Stimulated activated CD4-positive, alpha-beta T cell treated with anti-CD3 and anti-CD28 coated beads, Interleukin-4, amount 100 ng/mL, for 48 hours (primary cell): Measurements from ENCODE around the gene NOL6.
"Not testable (repeated sequence)": the region's sequence is repeated elsewhere in the genome, so short reads cannot be mapped to it uniquely, and the experiment has no call there.

ENCODE experiments used
- DNase-seq, 2 donors: peaks; one replicate each; pipeline ENCODE4 v3.0.0-alpha.2; 2020; ENCODE audit warnings: low read depth in 2 of 2

The NOL6 gene

GRCh38 chr9:33431420-33431819 is 42.3 kb downstream of the NOL6 start:
- no peak for DNase-seq

GRCh38 chr9:33430942-33431341 is 42.8 kb downstream of the NOL6 start:
- no peak for DNase-seq

DNA sequence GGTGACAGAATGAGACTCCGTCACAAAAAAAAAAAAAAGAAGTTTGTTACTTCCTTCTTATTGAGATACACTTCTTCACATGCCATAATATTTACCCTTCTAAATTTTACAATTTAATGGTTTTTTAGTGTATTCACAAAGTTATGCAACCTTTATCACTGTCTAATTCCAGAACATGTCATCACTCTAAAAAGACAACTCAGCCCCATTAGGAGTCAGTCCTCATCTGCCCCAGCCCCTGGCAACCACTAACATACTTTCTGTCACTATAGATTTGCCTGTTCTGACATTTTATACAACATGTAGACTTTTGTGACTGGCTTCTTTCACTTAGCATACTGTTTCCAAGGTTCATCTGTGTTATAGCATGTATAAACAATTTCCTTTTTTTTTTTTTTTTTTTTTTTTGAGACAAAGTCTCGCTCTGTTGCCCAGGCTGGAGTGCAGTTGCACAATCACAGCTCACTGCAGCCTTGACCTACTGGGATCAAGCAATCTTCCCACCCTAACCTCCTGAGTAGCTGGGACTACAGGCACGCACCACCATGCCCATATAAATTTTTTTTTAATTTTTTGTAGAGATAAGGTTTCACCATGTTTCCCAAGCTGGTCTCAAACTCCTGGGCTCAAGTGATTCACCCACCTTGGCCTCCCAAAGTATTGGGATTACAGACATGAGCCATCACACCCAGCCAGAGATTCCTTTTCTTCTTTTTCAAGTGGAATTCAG is 44.3 kb downstream of the NOL6 start:
- no peak for DNase-seq

DNA sequence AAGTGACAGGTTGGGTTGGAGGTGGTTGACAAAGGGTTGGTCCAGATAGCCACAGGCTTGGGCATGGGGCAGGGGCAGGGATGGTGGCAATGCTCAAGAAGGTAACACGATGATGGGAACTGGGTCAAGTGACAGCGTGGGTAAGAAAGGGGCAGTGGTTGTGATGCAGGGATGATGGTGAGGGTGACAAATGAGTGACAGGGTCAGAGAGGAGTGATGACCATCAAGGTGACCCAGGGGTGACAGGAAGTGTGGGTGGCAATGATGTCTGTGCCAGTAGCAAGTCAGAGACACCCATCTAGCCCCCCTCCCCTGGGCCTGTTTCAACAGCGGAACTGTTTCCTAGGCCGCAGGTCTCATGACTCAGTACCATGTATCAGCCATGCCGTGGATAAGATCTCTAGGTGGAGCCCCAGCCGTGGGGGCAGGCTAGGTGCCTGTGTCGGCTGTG is 46.9 kb downstream of the NOL6 start:
- no peak for DNase-seq

DNA sequence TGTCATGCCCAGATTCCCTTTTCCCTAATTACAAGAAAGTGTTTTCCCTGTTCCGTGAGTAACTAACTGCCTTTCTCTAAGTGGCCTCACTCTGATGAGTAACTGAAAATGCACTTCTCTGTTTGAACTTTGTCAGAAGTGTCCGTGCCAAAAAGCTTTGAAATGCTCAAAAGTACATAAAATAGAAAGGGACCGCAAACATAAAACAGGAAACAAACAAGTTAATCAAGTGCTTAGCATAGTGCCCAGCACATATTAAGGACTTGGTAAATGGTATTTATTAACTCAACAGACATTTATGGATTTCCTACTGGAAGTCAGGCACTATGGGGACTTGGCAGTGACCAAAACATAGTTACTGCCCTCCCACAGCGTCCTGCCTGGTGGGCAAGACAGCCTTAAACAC is 48.6 kb downstream of the NOL6 start:
- no peak for DNase-seq

GRCh38 chr9:33424492-33424891 is 49.2 kb downstream of the NOL6 start:
- not testable (repeated sequence) for DNase-seq

DNA sequence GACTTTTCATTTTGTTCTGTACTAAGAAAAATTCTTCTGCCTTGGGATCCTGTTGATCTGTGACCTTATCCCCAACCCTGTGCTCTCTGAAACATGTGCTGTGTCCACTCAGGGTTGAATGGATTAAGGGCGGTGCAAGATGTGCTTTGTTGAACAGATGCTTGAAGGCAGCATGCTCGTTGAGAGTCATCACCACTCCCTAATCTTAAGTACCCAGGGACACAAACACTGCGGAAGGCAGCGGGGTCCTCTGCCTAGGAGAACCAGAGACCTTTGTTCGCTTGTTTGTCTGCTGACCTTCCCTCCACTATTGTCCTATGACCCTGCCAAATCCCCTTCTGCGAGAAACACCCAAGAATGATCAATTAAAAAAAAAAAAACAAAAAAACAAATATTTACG is 49.7 kb downstream of the NOL6 start:
- DNase-seq, result not testable (repeated sequence)

- DNase-seq, result no peak
These were observed 53.9 kb downstream of the NOL6 start for GRCh38 chr9:33419708-33420303.

- DNase-seq, result no peak
These were observed 55.6 kb downstream of the NOL6 start for GRCh38 chr9:33418090-33418489.

GRCh38 chr9:33416996-33417395 is 56.7 kb downstream of the NOL6 start:
- no peak for DNase-seq

GRCh38 chr9:33415501-33416038 is 58.2 kb downstream of the NOL6 start:
- peak; percentile 92 to 97 for DNase-seq

DNA sequence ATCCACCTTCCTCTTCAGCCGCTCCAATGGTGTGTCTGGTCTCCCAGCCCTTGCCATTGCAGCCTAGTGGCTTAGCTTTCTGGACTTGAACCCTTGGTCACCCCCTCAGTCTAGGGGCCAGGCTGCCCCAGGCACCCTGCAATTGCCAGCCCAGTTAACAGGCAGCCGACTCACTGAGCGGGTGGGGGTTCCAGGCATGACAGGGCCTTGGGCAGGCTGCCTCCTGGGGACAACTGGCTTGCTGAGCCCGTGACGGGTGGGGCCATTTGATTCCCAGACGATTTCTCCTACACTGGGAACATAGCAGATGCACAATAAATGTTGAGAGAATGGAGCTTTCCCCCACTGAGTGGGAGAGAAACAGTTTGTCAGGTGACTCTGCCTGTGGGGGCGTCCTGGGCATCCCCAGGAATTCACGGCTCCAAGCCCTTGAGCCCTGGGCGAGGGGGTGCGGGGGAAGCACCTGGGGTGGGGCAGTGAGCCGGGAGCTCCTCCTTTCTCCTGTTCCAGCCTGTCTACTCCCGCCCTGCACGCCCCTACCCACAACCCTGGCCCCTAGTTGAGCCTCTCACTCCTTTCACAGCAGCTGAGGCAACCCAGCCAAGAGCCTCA is 58.7 kb downstream of the NOL6 start:
- DNase-seq, result no peak

DNA sequence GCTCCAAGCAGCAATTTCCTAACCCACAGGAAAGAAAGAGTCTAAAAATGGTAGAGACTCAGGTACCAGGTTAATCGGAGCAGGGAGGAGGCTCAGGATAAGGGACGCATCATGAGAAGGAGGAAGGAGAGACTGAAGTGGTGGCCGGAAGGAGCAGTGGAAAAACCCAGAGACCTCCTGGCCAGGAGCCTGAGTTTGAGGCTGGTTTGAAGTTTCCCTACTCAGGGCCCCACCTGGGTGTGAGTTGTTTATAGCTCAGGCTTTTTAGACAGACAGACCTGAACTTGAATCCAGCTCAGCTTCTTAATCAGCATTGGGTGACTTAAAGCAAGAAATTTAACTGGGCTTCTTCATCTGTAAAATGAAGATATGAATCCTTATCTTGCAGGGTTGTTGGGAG is 59.5 kb downstream of the NOL6 start:
- no peak for DNase-seq
